Stimulated activated CD4-positive, alpha-beta T cell treated with anti-CD3 and anti-CD28 coated beads, TNF-alpha, amount 100 ng/mL, for 24 hours (primary cell): ENCODE data around the gene FARP2.

Experiments
- DNase-seq, 3 experiments: peaks; one replicate each; pipeline ENCODE4 v3.0.0-alpha.2; 2020; ENCODE audit warnings: low read depth in 3 of 3

The FARP2 gene

DNA sequence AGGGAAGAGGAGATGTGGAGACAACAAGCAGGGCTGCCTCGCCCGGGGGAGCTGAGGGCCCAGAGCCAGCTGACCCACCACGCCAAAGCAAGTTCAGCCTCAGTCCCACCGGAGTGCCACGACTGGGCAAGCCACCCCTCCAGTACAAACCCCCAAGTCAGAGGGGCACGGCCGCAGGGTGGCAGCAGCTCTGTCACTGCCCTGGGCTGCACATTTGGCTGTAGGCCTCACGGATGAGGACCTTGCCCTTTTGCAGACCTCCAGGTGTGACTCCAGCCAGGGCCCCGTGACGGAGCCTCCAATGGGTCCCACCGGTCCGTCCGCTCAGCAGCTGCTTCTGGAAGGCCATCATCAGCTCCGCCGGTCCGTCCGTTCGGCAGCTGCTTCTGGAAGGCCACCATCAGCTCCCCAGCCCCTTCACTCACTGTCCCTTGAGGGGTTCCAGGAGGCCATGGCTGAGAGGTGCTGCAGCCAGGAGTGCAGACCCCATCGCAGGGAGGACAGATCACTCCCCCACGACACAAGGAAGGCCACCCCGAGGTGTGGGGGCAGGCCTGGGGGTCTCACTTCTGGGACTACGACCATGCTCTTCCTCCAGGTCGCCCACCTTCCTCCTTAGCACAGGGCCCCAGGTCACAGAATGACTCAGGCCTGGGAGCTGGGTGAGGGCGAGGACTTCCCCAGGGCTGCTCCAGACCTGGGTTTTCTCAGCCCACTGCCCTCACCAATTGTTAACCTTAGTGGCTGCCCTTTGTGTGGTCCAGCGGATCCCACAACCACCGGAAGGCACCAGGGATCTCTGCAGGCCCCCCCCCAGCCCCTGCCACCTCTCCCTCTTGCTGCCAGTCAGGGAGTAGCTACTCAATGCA is 176.9 kb downstream of the FARP2 start:
- no peak for DNase-seq

DNA sequence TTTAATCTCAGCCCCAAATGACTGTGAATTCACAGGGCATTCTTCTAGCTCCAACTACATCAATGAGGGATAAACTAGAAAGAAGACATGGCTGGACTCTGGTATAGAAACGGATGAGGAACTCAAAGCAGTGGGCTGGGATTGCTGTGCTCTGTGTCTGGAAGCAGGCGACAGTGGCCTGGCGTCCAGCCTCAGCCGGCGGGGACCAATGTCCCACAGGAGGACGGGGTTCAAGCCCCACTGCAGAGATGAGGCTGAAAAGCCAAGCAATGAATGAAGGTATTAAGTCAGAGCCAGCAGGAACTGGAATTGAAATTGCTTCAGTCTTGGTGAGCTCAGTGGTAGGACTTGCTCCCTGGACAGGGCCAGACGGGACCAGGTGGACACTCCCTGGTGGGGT is 178.2 kb downstream of the FARP2 start:
- no peak for DNase-seq

DNA sequence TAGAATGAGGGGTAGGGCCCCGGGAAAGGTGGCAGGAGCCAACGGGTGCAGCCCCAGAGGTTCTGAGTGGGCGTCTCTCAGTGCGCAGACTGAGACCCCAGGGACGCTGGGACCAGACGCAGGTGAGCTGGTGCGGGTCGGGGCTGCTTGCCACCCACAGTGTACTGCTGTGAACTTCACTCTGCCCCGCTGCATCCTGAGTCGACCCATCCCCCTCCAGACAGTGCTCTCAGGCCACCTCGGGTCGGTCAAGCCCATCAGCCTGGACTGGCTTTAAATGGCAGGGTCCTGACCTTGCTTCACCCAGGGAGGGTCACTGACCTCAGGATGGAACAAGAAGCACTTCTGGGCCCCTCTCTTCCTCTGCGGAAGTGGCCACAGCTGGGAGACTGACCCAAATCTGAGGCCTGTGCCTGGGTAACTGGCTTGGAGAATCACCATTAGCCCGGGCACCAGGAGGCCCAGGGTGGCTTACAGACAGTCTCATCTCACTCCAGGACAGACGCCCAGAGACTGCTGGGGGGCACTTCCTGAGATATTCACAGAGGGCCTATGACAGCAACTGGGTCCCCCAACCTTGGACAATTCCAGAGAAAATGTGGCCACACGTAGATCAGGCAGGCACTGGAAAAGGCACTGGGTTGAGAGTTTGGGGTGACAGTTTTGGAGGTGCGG is 178.8 kb downstream of the FARP2 start:
- DNase-seq, result no peak

DNA sequence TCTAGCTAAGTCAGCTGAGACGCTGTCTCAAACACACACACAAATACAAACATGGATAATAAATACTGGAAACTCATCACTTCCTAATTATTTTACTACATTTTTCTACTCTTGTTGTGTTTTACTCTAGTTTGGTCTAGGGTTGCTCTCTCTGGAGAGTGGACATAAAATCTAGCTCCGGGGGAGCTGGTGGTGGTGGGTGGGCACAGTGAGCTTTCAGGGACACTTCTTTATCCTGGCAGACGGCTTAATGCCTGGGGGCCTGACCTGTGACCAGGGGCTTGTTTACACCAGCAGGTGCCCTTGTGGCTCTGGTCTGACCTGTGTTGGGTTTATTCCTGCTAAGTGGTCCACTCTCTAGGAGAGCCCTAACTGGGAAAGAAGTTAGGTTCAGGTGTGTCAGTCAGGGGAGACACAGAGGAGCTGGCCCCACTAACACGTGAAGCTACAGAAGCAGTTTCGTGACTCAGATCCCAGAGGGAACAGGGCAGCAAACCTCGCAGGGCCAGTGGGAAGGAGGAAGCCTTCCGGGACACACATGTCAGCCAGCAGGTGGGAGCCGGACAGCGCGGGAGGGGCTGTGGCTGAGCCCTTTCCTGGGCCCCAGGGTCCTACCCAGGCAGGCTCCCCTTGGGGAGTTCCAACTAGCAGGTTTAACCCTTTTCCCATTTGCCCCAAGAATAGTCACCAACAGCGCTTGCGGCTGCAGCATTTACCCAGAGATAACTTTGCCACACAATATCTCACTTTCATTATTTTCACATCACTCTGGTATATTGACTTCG is 180.0 kb downstream of the FARP2 start:
- no peak for DNase-seq

DNA sequence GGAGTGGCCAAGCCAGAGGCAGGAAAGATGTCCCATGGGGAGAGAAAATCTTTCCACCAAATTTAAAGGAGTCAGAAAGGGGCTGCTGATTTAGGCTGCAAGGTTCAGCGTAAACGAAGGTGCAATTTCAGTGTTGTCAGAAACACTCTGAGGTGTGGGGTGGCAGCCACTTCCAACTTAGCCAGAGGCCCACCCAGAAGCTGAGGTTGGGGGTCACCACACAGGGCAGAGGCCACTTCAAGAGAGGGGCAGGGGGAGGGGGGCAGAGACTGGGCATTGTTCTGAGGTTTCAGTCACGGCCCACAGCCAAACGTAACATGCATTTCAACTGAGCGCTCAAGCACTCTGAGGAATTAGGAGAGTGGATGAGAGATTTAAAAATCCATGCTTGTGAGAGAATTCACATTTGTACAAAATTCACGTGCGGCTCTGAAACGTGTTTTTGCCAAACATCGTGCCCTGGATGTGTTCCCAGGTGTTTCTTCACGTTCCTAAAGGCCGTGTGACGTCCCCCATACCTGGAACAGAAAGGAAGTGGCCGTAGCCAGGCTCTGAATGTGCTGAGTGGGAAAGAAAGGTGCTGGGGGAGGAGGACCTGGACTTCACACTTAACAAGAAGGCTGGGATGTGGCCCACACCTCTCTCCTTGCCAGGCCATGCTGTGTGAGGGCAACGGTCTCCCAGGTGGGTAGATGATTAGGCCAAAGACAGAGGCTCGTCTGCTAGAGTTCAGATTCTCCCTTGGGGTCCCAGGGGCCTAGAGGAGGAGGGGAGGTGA is 182.9 kb downstream of the FARP2 start:
- DNase-seq, result no peak

DNA sequence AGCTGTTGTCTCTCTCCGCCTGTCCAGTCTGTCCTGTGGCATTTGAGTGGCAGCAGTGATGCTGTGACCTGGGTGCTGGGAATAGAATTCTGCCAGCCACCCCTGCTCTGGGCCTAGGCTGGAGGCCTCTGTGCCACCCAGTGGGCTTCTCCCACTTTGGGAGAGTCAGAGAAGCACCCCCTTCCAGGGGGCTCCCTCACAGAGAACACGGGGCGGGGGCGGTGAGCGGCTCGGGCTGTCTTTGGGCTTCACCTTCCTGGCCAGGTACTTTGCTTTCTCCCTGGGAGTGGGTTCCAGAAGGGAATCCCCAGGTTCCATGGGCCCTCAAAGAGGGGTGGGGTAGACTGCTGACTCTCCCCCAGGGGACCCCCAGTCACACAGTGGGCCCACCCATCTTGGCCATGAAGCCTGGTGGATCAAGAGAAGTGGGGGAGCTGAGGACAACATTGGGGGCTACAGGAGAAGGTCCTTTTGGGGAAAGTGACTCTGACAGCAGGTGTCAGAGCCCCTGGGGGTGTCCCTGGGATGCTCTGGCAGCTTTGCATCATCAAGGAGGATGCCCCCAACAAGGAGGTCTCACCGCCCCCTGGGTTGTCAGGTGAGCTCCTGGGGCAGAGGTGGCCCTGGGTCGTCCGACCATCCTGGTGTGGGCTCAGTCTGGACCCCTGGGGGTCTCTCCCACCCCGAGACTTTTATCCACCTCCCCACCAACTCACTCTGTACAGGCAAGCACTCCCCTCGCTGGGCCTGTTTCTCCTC is 183.7 kb downstream of the FARP2 start:
- DNase-seq, result no peak

DNA sequence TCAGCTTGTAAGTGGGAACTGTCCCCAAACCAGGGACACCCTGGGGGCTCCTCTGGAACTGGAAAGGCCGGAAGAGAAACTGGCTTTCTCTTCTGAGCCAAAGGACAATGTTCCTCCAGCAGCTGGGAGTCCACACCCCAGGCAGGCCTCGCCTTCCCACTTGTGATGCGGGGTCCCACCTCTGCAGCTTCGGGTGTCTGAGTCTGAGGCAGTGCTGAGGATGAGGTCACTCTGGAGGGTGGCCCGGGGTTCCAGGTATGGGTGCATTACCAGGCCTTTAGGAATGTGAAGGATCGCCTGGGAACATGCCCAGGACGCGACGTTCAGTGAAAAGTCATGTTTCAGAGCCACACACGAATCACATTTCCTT is 184.3 kb downstream of the FARP2 start:
- DNase-seq, result no peak

DNA sequence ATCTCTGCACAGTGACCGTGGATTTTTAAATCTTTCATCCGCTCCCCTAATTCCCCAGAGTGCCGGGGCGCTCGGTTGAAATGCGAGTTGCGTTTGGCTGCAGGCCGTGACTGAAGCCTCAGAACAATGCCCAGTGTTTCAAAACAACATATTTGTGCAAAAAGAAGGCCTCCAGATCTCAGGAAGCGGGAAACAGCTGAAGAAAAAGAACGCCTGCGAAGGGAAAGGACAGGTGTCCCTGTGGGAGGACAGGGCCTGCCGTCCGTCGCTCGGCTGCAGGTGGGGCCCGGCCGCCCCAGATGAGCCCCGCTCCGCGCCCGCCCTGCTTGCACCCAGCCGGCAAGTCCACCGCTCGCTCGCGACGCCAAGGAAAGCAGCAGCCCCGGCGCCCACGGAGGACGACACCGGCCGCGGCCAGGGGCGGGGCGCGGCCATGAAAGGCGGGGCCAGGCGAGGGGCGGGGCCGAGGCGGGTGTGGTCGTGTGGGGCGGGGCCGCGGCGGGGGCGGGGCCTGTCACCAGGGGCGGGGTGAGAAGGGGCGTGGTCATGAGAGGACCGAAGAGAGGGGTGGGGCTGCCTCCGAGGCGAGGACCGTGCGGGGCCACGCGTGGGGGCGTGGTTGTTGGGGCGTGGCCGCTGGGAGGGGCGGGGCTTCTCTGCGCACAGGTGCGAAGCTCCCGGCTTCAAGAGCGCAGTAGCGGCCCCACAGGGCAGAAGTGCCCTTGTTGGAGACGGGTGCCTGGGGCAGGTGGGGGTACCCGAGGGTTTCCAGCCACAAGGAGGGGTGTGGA is 184.9 kb downstream of the FARP2 start:
- DNase-seq, result peak; percentile 24 to 66 (median 35)

DNA sequence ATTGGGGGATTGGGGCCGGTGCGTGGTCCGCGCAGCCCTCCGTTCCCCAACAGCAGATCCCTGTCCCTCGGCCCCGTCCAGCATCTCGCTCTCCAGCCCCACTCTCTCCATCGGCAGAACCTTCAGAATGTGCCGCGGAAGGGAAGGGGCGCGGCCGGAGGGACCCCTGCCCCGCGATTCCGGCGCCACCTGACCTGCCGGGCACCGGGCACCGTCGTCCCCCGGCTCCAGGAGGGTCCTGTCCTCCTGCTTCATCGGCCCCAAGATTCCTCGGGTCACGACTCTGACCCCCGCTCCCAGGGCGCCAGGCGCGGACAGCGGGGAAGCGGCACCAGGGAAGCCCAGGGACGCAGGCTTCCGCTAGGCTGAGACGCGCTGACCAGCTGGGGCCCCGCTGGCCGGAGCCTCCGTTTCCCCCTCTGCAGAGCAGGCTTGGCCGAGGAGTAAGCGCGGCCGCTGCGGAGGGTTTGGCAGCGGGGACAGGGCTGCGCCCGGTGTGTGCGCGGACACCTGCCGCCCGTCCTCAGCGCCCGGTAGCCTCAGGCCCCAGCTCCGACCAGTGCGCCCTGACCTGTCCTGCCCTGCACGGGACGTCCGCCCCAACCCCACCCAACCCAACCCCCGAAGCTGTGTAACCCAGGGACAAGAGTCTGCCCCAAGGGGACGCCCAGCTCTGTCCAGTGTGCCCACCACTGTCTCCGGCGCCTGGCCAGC is 185.6 kb downstream of the FARP2 start:
- no peak for DNase-seq

DNA sequence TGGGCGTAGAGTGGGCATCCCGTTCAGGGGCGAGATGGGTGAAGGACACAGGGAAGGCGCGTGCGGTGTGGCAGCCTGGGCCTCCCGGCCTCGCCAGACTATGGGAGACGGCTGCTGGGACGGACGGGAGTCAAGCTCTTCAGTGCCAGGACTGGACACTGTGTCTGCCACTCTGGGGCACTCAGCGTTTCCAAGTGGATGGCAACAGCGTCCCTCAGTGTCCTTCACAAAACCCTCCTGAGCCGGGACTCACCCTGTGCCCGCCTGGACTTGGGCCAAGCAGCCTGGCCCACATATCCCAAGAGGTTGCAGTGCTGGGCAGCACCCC is 186.2 kb downstream of the FARP2 start:
- no peak for DNase-seq
